H9 (cell line): ENCODE measurements around the gene INMT. TPM values are rescaled to one million over a fixed set of nuclear protein-coding genes. Genes with fewer than 3 reads are reported as not detected.
A peak's percentile ranks its signal among the peaks of the same experiment; 100 is the strongest.

Experiments
- DNase-seq: peaks from one replicate; pipeline ENCODE4 v3.0.0-alpha.2; 2017
- H2AFZ ChIP-seq: one replicate; pipeline ENCODE4 v1.6.1; 2013; ENCODE audit warnings: mild to moderate bottlenecking, low read length, control low read depth, moderate library complexity
- H2AK5ac ChIP-seq: 2 replicates; pipeline ENCODE4 v1.6.1; 2013; ENCODE audit warnings: low read length, control low read depth, mixed read lengths; ENCODE audit not compliant: insufficient read length
- H2BK120ac ChIP-seq: one replicate; pipeline ENCODE4 v1.6.1; 2013; ENCODE audit warnings: low read depth, mild to moderate bottlenecking, low read length, control low read depth, inconsistent platforms; ENCODE audit not compliant: poor library complexity, severe bottlenecking
- H2BK12ac ChIP-seq: 2 replicates; pipeline ENCODE4 v1.6.1; 2013; ENCODE audit warnings: low read length, control low read depth, mixed read lengths, low read depth; ENCODE audit not compliant: insufficient read length
- H2BK15ac ChIP-seq: 2 replicates; pipeline ENCODE4 v1.6.1; 2013; ENCODE audit warnings: low read depth, low read length, control low read depth
- H2BK20ac ChIP-seq: one replicate; pipeline ENCODE4 v1.6.1; 2013; ENCODE audit warnings: low read depth, mild to moderate bottlenecking, low read length, control low read depth, inconsistent platforms; ENCODE audit not compliant: poor library complexity, severe bottlenecking
- H2BK5ac ChIP-seq: 2 replicates; pipeline ENCODE4 v1.6.1; 2013; ENCODE audit warnings: low read length, control low read depth, mixed read lengths; ENCODE audit not compliant: insufficient read length
- H3K14ac ChIP-seq: 2 replicates; pipeline ENCODE4 v1.6.1; 2013; ENCODE audit warnings: low read length, control low read depth; ENCODE audit not compliant: insufficient read depth
- H3K18ac ChIP-seq: 2 replicates; pipeline ENCODE4 v1.6.1; 2013; ENCODE audit warnings: low read depth, mild to moderate bottlenecking, mixed read lengths, low read length, control low read depth; ENCODE audit not compliant: insufficient read length
- H3K23ac ChIP-seq: 2 replicates; pipeline ENCODE4 v1.6.1; 2013; ENCODE audit warnings: low read length, control low read depth, mixed read lengths, low read depth; ENCODE audit not compliant: insufficient read length
- H3K23me2 ChIP-seq: 2 replicates; pipeline ENCODE4 v1.6.1; 2013; ENCODE audit warnings: low read depth, mild to moderate bottlenecking, mixed read lengths, low read length, control low read depth; ENCODE audit not compliant: insufficient read length, poor library complexity, severe bottlenecking
- H3K27ac ChIP-seq: 2 replicates; pipeline ENCODE4 v1.5.1; 2013; ENCODE audit warnings: low read length, control low read depth, mixed read lengths, low read depth; ENCODE audit not compliant: insufficient read length
- H3K27me3 ChIP-seq: 2 replicates; pipeline ENCODE4 v1.6.1; 2013; ENCODE audit warnings: low read length, control low read depth, inconsistent platforms; ENCODE audit not compliant: insufficient read depth
- H3K4ac ChIP-seq: 2 replicates; pipeline ENCODE4 v1.6.1; 2013; ENCODE audit warnings: low read depth, mild to moderate bottlenecking, control low read depth, inconsistent platforms, low read length, moderate library complexity
- H3K4me1 ChIP-seq: 2 replicates; pipeline ENCODE4 v1.6.1; 2013; ENCODE audit warnings: low read length, control low read depth, inconsistent platforms; ENCODE audit not compliant: insufficient read depth
- H3K4me2 ChIP-seq: 2 replicates; pipeline ENCODE4 v1.6.1; 2013; ENCODE audit warnings: low read length, control low read depth, mixed read lengths; ENCODE audit not compliant: insufficient read length, insufficient read depth
- H3K56ac ChIP-seq: 2 replicates; pipeline ENCODE4 v1.6.1; 2013; ENCODE audit warnings: low read depth, mild to moderate bottlenecking, mixed read lengths, low read length, control low read depth; ENCODE audit not compliant: insufficient read length
- H3K79me1 ChIP-seq: 2 replicates; pipeline ENCODE4 v1.6.1; 2013; ENCODE audit warnings: low read depth, mild to moderate bottlenecking, moderate library complexity, low read length, control low read depth, inconsistent platforms; ENCODE audit not compliant: insufficient read depth, poor library complexity, severe bottlenecking
- H3K79me2 ChIP-seq: 2 replicates; pipeline ENCODE4 v1.6.1; 2013; ENCODE audit warnings: low read length, control low read depth, inconsistent platforms; ENCODE audit not compliant: insufficient read depth
- H3K9ac ChIP-seq: 2 replicates; pipeline ENCODE4 v1.6.1; 2013; ENCODE audit warnings: low read length, control low read depth, mixed read lengths; ENCODE audit not compliant: insufficient read length; ENCODE audit errors: extremely low read depth
- H3K9me3 ChIP-seq: one replicate; pipeline ENCODE4 v1.6.1; 2013; ENCODE audit warnings: low read depth, low read length, inconsistent platforms; ENCODE audit not compliant: control insufficient read depth
- H3T11ph ChIP-seq: one replicate; pipeline ENCODE4 v1.6.1; 2013; ENCODE audit warnings: mild to moderate bottlenecking, low read length, control low read depth, inconsistent platforms
- H4K20me1 ChIP-seq: one replicate; pipeline ENCODE4 v1.6.1; 2013; ENCODE audit not compliant: control insufficient read depth, insufficient read length, insufficient read depth
- H4K5ac ChIP-seq: 2 replicates; pipeline ENCODE4 v1.6.1; 2013; ENCODE audit warnings: low read depth, mild to moderate bottlenecking, mixed read lengths, low read length, control low read depth; ENCODE audit not compliant: insufficient read length
- H4K8ac ChIP-seq: replicated peaks from 2 replicates; pipeline ENCODE4 v1.6.1; 2013; ENCODE audit warnings: low read length, control low read depth, mixed read lengths, low read depth; ENCODE audit not compliant: insufficient read length
- H4K91ac ChIP-seq: 2 replicates; pipeline ENCODE4 v1.6.1; 2013; ENCODE audit warnings: low read depth, mild to moderate bottlenecking, moderate library complexity, mixed read lengths, low read length, control low read depth; ENCODE audit not compliant: insufficient read length
- H3K27ac Mint-ChIP-seq, 3 experiments: 2 replicates in 2 of 3; 3 replicates in 1 of 3; pipeline ENCODE4 v1.8.0; 2020 to 2021; ENCODE audit warnings: mixed read lengths in 3 of 3, mild to moderate bottlenecking in 1 of 3, moderate library complexity in 1 of 3
- H3K27me3 Mint-ChIP-seq: 2 replicates; pipeline ENCODE4 v1.8.0; 2021; ENCODE audit warnings: low read depth, mild to moderate bottlenecking, moderate library complexity, mixed read lengths
- H3K36me3 Mint-ChIP-seq, 3 experiments: 2 replicates in 2 of 3; 3 replicates in 1 of 3; pipeline ENCODE4 v1.8.0; 2020 to 2021; ENCODE audit warnings: low read depth in 3 of 3, mixed read lengths in 3 of 3; ENCODE audit not compliant: insufficient read depth in 1 of 3
- H3K4me1 Mint-ChIP-seq, 2 experiments: 2 replicates each; pipeline ENCODE4 v1.8.0; 2020; ENCODE audit warnings: mixed read lengths in 2 of 2
- H3K4me3 Mint-ChIP-seq, 2 experiments: 2 replicates in 1 of 2; 3 replicates in 1 of 2; pipeline ENCODE4 v1.8.0; 2020 to 2021; ENCODE audit warnings: mild to moderate bottlenecking in 2 of 2, mixed read lengths in 2 of 2, moderate library complexity in 1 of 2
- H3K9me3 Mint-ChIP-seq, 2 experiments: 2 replicates in 1 of 2; 3 replicates in 1 of 2; pipeline ENCODE4 v1.8.0; 2020; ENCODE audit warnings: mild to moderate bottlenecking in 2 of 2, mixed read lengths in 2 of 2, moderate library complexity in 1 of 2
- WGBS: extraction: QIAGEN DNeasy Blood & Tissue Kit; methylation state at CpG from one replicate; pipeline ENCODE4 v1.1.7; 2013; ENCODE audit warnings: missing lambda C conversion rate, low lambda C conversion rate, mixed read lengths; ENCODE audit not compliant: insufficient read length; ENCODE audit errors: extremely low coverage; 5-methylcytosine and 5-hydroxymethylcytosine counted together
- total RNA-seq: library from RNA; stranded (reverse); gene quantifications from 2 replicates; pipeline ENCODE4 v1.2.1, GENCODE V29; 2021
- TF ChIP-seq, protein P1 (sequence below): fragments of 200-600 bp; sonication (generic); conservative IDR thresholded peaks from 3 replicates; pipeline ENCODE4 v1.8.0; 2021; ENCODE audit warnings: antibody characterized with exemption, mild to moderate bottlenecking

INMT gene
- total RNA-seq, 1 experiment from 2014 or later: 0.70 TPM

DNA sequence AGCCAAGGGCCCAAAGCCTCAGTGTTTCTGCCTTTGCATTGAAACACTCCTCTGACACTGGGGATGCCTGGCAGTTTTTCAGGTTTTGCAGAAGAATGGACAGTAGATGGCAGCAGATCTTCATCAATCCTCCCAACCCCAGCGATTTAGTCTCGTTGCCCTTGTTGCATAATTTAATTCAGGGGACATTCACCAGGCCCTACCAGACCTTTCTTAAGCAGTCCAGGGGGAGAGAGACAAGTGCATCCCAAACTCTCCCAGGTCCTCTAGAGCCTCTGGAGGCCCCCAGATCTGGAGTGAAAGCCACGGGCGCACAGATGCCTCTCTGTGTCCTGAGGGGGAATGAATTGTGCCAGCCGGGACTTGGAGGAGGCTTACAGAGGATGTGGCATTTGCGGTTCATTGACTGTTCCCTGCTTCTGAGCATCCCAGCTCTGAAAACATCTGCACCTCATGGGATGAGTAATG, 48.9 kb downstream of the INMT start:
- Histone ChIP-seq H3K9ac (no peak overlapping the region), H3K27me3 (no peaks in the 10 kb centered on the region), H2AFZ (no peak overlapping the region), H3K79me2 (no peaks in the 10 kb centered on the region), H3K4me2 (no peak overlapping the region), H4K5ac (no peak overlapping the region), H3K14ac (no peak overlapping the region), H3K4ac (no peak overlapping the region), H3K56ac (no peak overlapping the region), H2BK5ac (no peak overlapping the region), H3T11ph (no peak overlapping the region), H3K4me1 (no peaks in the 10 kb centered on the region), H3K18ac (no peak overlapping the region), H4K8ac (no peak overlapping the region), H3K79me1 (no peaks in the 10 kb centered on the region), H3K27ac (no peak overlapping the region), H2BK120ac (no peak overlapping the region), H2BK15ac (no peak overlapping the region), H4K20me1 (no peaks in the 10 kb centered on the region), H2AK5ac (no peak overlapping the region), H3K9me3 (no peaks in the 10 kb centered on the region), H4K91ac (no peak overlapping the region), H3K23ac (no peak overlapping the region), H2BK20ac (no peak overlapping the region), H3K23me2 (no peaks in the 10 kb centered on the region), H2BK12ac (no peak overlapping the region)
- DNase-seq: peak; percentile 56
- peaks cover 0 to 3% of the 10 kb centered on the region in 2 experiments; a peak in 1 of 4 replicates for H3K4me1 Mint-ChIP-seq
- no peak overlapping the region for H3K27ac Mint-ChIP-seq
- H3K4me3 Mint-ChIP-seq: no peak overlapping the region
- no peaks in the 10 kb centered on the region; a peak in 1 of 7 replicates for H3K36me3 Mint-ChIP-seq
- TF ChIP-seq, protein P1, sequence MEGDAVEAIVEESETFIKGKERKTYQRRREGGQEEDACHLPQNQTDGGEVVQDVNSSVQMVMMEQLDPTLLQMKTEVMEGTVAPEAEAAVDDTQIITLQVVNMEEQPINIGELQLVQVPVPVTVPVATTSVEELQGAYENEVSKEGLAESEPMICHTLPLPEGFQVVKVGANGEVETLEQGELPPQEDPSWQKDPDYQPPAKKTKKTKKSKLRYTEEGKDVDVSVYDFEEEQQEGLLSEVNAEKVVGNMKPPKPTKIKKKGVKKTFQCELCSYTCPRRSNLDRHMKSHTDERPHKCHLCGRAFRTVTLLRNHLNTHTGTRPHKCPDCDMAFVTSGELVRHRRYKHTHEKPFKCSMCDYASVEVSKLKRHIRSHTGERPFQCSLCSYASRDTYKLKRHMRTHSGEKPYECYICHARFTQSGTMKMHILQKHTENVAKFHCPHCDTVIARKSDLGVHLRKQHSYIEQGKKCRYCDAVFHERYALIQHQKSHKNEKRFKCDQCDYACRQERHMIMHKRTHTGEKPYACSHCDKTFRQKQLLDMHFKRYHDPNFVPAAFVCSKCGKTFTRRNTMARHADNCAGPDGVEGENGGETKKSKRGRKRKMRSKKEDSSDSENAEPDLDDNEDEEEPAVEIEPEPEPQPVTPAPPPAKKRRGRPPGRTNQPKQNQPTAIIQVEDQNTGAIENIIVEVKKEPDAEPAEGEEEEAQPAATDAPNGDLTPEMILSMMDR: peak; percentile 86
- WGBS: no CpG with 5 or more reads among the region's 6 CpGs
- H3K9me3 Mint-ChIP-seq: no peaks in the 10 kb centered on the region
- no peaks in the 10 kb centered on the region; the same call in none of the 2 replicates for H3K27me3 Mint-ChIP-seq
